EH (cell line): Measurements from ENCODE around the gene CCDC171.
"Not testable (repeated sequence)": the region's sequence is repeated elsewhere in the genome, so short reads cannot be mapped to it uniquely, and the experiment has no call there.

Experiments used
- DNase-seq: peaks from one replicate; pipeline ENCODE4 v3.0.0-alpha.2; 2015; ENCODE audit warnings: low read depth

Gene CCDC171

GRCh38 chr9:15697446-15697851, 144.6 kb downstream of the CCDC171 start:
- peak; percentile 92 for DNase-seq

GRCh38 chr9:15699876-15700559, 147.2 kb downstream of the CCDC171 start:
- DNase-seq: not testable (repeated sequence)

- no peak for DNase-seq
Observed at GRCh38 chr9:15707000-15707399, 154.2 kb downstream of the CCDC171 start.

GRCh38 chr9:15711531-15711930, 158.7 kb downstream of the CCDC171 start:
- no peak for DNase-seq

- DNase-seq: no peak
Observed at GRCh38 chr9:15711931-15712330, 159.1 kb downstream of the CCDC171 start.

GRCh38 chr9:15714746-15715145, 161.9 kb downstream of the CCDC171 start:
- no peak for DNase-seq

- no peak for DNase-seq
Observed at GRCh38 chr9:15717290-15717967, 164.6 kb downstream of the CCDC171 start.

- no peak for DNase-seq
Observed at GRCh38 chr9:15718423-15718822, 165.6 kb downstream of the CCDC171 start.

GRCh38 chr9:15720861-15721260, 168.0 kb downstream of the CCDC171 start:
- no peak for DNase-seq

GRCh38 chr9:15722888-15723287, 170.0 kb downstream of the CCDC171 start:
- DNase-seq: no peak

- peak; percentile 25 for DNase-seq
Observed at GRCh38 chr9:15724016-15724415, 171.2 kb downstream of the CCDC171 start.

- no peak for DNase-seq
Observed at GRCh38 chr9:15724612-15725011, 171.8 kb downstream of the CCDC171 start.

GRCh38 chr9:15725953-15726352, 173.1 kb downstream of the CCDC171 start:
- peak; percentile 51 for DNase-seq

GRCh38 chr9:15729507-15729906, 176.7 kb downstream of the CCDC171 start:
- no peak for DNase-seq

- peak; percentile 94 for DNase-seq
Observed at GRCh38 chr9:15735083-15735857, 182.4 kb downstream of the CCDC171 start.

GRCh38 chr9:15736569-15736968, 183.7 kb downstream of the CCDC171 start:
- no peak for DNase-seq

- peak; percentile 49 for DNase-seq
Observed at GRCh38 chr9:15738011-15738410, 185.2 kb downstream of the CCDC171 start.

GRCh38 chr9:15741015-15741414, 188.2 kb downstream of the CCDC171 start:
- DNase-seq: no peak

GRCh38 chr9:15743512-15743911, 190.7 kb downstream of the CCDC171 start:
- DNase-seq: no peak

- no peak for DNase-seq
Observed at GRCh38 chr9:15744196-15744595, 191.4 kb downstream of the CCDC171 start.

- DNase-seq: no peak
Observed at GRCh38 chr9:15746905-15747304, 194.1 kb downstream of the CCDC171 start.

GRCh38 chr9:15755660-15756059, 202.8 kb downstream of the CCDC171 start:
- no peak for DNase-seq

GRCh38 chr9:15761551-15761950, 208.7 kb downstream of the CCDC171 start:
- no peak for DNase-seq
